ENCODE results near the gene USP11.
"Not testable (repeated sequence)": the region's sequence is repeated elsewhere in the genome, so short reads cannot be mapped to it uniquely, and the experiment has no call there.

Gene USP11

GRCh38 chrX:47266643-47267042 lies 33.8 kb downstream of the USP11 start:
- no peak for TF ChIP-seq POLR2A (IDR thresholded peaks at IDR 0.05; ENCODE audit: low read length)
- TF ChIP-seq GATA1 (IDR thresholded peaks at IDR 0.05; ENCODE audit: low read depth, low read length) = no peak
- DNase-seq = no peak

GRCh38 chrX:47272013-47272408 lies 39.2 kb downstream of the USP11 start:
- TF ChIP-seq POLR2A (IDR thresholded peaks at IDR 0.05; ENCODE audit: low read length) = no peak
- no peak for TF ChIP-seq GATA1 (IDR thresholded peaks at IDR 0.05; ENCODE audit: low read depth, low read length)

GRCh38 chrX:47273011-47273730 lies 40.4 kb downstream of the USP11 start:
- TF ChIP-seq POLR2A (IDR thresholded peaks at IDR 0.05; ENCODE audit: low read length) (no peak), GATA1 (IDR thresholded peaks at IDR 0.05; ENCODE audit: low read depth, low read length) (no peak)
- no peak for DNase-seq

More at GRCh38 chrX:47272013-47272408, 39.2 kb downstream of the USP11 start:
- DNase-seq = no peak

DNA sequence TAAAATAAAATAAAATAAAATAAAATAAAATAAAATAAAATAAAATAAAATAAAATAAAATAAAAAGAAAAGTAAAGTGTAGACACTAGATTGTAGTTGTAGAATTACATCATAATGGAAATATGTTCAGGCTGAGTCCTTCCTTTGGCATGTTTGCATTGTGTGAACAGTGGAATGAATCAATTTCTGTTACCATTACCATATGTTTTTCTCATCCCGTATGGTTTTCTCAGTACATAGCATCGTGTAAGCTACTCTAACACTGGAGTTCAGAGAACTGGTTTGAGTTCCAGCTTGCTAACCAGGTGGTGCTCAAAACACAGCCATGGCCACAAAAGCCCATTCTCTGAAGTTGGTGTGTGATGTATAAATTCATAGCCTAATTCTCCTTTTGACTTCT lies 45.9 kb downstream of the USP11 start:
- DNase-seq = no peak
- TF ChIP-seq GATA1 (IDR thresholded peaks at IDR 0.05; ENCODE audit: low read depth, low read length) (no peak), POLR2A (IDR thresholded peaks at IDR 0.05; ENCODE audit: low read length) (no peak)

DNA sequence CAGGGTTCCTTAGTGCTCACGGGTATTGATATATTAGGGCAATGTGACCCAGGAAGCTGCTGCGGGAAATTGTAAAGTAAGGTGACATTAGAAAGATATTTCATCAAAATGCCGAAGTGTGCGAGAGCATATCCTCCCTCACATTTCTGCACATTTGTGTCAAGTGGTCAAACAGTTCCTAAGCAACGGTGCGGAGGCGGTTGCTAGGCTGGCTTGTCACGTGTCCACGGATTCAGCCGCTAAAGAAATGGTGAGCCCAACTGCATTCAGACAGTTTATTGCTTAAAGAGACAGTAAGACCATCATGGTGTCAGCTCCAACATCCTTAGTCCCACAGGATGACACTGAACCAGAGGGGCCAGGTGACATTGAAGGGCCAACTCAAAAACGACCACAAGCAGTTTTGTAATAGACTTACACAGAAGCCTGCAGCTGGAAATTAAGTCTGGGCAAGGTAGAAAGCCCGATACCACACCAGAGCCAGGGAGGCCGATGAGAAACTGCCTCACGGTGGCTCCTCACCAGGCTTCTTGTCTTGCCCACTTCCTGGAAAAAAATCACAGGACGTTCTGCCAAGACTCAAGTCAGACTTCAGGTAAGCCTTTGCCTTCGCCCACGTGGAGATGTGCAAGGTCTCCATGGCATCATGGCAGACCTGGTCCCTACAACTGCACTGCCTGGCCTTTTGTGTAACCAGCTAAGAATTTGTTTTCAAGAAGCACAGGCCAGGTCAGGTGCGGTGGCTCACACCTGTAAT lies 50.4 kb downstream of the USP11 start:
- TF ChIP-seq GATA1 (IDR thresholded peaks at IDR 0.05; ENCODE audit: low read depth, low read length) = no peak
- TF ChIP-seq POLR2A (IDR thresholded peaks at IDR 0.05; ENCODE audit: low read length) = no peak
- DNase-seq = no peak

DNA sequence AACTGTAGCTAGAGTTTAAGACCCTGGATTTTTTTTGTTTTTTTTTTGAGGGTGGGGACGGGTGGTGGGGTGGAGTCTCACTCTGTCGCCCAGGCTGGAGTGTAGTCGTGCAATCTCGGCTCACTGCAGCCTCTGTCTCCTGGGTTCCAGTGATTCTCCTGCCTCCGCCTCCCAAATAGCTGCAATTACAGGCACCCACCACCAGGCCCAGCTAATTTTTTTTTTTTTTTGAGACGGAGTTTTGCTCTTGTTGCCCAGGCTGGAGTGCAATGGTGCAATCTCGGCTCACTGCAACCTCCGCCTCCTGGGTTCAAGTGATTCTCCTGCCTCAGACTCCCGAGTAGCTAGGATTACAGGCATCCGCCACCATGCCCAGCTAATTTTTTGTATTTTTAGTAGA lies 51.8 kb downstream of the USP11 start:
- DNase-seq = not testable (repeated sequence)

DNA sequence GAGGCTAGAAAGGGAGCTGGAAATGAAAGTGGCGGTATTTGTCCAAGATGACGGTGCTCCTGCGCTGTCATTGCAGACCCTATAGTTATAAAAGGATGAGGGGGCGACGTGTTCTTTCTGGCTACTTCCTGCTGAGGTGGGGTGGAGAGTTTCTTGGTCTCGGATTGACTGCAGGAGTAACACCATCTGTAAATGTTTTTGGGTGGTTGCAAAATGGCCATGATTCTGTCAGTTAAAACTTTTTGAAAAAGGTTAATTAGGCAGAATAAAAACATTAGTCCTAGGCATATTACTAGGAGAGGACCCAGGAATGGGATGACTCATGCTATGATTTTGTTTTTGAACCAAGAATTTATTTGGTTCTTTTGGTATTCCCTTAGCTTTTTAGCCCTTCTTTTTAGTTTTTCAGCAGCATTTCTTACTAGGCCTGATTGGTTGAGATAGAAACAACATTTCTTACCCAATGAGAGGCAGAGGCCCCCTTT lies 53.1 kb downstream of the USP11 start:
- TF ChIP-seq POLR2A (IDR thresholded peaks at IDR 0.05; ENCODE audit: low read length) (no peak), GATA1 (IDR thresholded peaks at IDR 0.05; ENCODE audit: low read depth, low read length) (no peak)
- no peak for DNase-seq

DNA sequence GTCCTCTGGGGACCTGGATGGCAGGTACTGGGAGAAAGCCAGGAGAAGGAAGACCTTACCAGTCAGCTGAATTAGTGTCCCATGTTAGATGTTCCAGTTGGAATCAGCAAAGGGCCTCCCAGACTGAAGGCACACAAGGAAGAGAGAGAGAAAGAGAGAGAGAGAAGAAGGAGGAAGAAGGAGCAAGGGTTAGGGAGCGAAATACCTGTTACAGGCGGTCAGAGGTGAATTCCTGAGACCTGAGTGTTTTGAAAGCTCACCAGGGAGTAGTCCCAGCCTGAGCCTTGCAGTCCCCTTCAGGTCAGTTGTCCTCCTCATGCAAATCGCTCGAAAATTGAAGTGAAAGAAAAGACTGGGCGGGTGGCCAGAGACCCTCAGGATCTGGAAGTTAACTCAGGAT lies 60.3 kb downstream of the USP11 start:
- DNase-seq = no peak
- TF ChIP-seq GATA1 (IDR thresholded peaks at IDR 0.05; ENCODE audit: low read depth, low read length) (no peak), POLR2A (IDR thresholded peaks at IDR 0.05; ENCODE audit: low read length) (no peak)

DNA sequence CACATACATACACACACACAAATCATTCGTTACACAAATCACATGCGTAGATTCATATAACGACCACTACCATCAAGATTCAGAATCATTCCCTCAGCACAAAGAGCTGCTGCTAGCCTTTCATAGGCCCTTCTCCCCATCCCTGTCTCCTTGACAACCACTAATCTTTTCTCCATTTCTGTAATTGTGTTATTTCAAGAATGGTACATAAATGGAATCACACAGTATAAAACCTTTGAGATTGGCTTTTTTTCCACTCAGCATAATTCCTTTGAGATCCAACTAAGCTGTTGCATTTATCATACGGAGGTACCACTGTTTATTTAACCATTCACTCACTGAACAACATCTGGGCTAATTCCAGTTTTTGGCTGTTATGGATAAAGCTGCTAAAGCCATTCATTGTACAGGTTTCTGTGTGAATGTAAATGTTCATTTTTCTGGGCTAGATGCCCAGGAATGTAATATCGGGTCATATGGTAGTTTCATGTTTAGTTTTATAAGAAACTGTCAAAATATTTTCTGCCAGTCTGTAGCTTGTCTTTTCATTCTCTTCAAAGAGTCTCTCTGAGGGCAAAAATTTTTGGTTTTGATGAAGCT lies 64.1 kb downstream of the USP11 start:
- no peak for TF ChIP-seq GATA1 (IDR thresholded peaks at IDR 0.05; ENCODE audit: low read depth, low read length)
- TF ChIP-seq POLR2A (IDR thresholded peaks at IDR 0.05; ENCODE audit: low read length) = no peak
- DNase-seq = no peak

DNA sequence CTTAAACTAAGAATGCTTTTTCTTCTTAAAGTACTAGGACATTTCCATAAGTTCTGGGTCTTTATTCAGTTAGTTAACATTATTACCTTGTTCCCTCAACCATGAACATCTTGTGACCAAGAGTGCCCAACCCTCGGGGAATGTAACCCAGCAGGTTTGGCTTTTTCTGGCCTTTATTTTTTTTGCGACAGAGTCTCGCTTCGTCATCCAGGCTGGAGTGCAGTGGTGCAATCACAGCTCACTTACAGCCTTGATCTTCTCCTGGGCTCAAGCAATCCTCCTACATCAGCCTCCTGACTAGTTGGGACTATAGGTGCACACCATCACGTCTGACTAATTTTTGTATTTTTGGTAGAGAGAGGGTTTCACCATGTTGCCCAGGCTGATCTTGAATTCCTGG lies 65.1 kb downstream of the USP11 start:
- no peak for TF ChIP-seq GATA1 (IDR thresholded peaks at IDR 0.05; ENCODE audit: low read depth, low read length)
- no peak for TF ChIP-seq POLR2A (IDR thresholded peaks at IDR 0.05; ENCODE audit: low read length)
- DNase-seq = no peak

All from erythroblast (primary cell).